HG02623 (cell line): ENCODE results near the gene DUS1L.

Experiments
- ATAC-seq: cut with Tn5 transposase; IDR thresholded peaks from one replicate; pipeline ENCODE4 v1.9.1; 2021; ENCODE audit warnings: moderate library complexity; ENCODE audit not compliant: unreplicated experiment

The DUS1L gene

GRCh38 chr17:82065638-82066303 lies at the start of gene DUS1L:
DUS1L (minus strand) TSS chr17:82065804; CDS start chr17:82065059, 745 bp downstream.
- peak; percentile 59 for ATAC-seq

GRCh38 chr17:82114872-82115271 lies 49.3 kb upstream of the DUS1L start:
- no peak for ATAC-seq

- ATAC-seq, result no peak
Measured at GRCh38 chr17:82114447-82114846, 48.8 kb upstream of the DUS1L start.

- ATAC-seq, result no peak
Measured at GRCh38 chr17:82113941-82114340, 48.3 kb upstream of the DUS1L start.

GRCh38 chr17:82113422-82113821 lies 47.8 kb upstream of the DUS1L start:
- no peak for ATAC-seq

GRCh38 chr17:82112914-82113311 lies 47.3 kb upstream of the DUS1L start:
- ATAC-seq, result no peak

- ATAC-seq, result no peak
Measured at GRCh38 chr17:82112181-82112913, 46.7 kb upstream of the DUS1L start.

GRCh38 chr17:82110298-82110697 lies 44.7 kb upstream of the DUS1L start:
- ATAC-seq, result no peak

- ATAC-seq, result no peak
Measured at GRCh38 chr17:82108961-82109475, 43.4 kb upstream of the DUS1L start.

- no peak for ATAC-seq
Measured at GRCh38 chr17:82108496-82108945, 42.9 kb upstream of the DUS1L start.

- no peak for ATAC-seq
Measured at GRCh38 chr17:82108038-82108437, 42.4 kb upstream of the DUS1L start.

- no peak for ATAC-seq
Measured at GRCh38 chr17:82107341-82107860, 41.8 kb upstream of the DUS1L start.

GRCh38 chr17:82106688-82107305 lies 41.2 kb upstream of the DUS1L start:
- no peak for ATAC-seq

- peak; percentile 75 for ATAC-seq
Measured at GRCh38 chr17:82105882-82106687, 40.5 kb upstream of the DUS1L start.

- ATAC-seq, result no peak
Measured at GRCh38 chr17:82105417-82105881, 39.8 kb upstream of the DUS1L start.

- no peak for ATAC-seq
Measured at GRCh38 chr17:82104797-82105416, 39.3 kb upstream of the DUS1L start.

GRCh38 chr17:82103553-82104451 lies 38.2 kb upstream of the DUS1L start:
- no peak for ATAC-seq

- no peak for ATAC-seq
Measured at GRCh38 chr17:82101767-82102679, 36.4 kb upstream of the DUS1L start.
